B cell (primary cell): ENCODE measurements around the gene CHCHD4. TPM values are rescaled to one million over a fixed set of nuclear protein-coding genes. Genes with fewer than 3 reads are reported as not detected.

Source experiments
- ATAC-seq: fragments of 200-7000 bp; cut with Tn5 transposase; one replicate; pipeline ENCODE4 v1.10.0; 2021; ENCODE audit warnings: low read depth, mild to moderate bottlenecking, moderate number of reproducible peaks, moderate library complexity
- CTCF ChIA-PET: fragments of 350-600 bp; sonication (Branson Sonifier 250); formaldehyde crosslinking; loops from one replicate; lab custom pipeline; 2021; ENCODE audit warnings: antibody characterized with exemption, inconsistent platforms; lab: Charles Lee
- POLR2A ChIA-PET: fragments of 350-600 bp; sonication (Branson Sonifier 250); formaldehyde crosslinking; loops from one replicate; lab custom pipeline; 2021; ENCODE audit warnings: antibody characterized with exemption; lab: Charles Lee
- DNase-seq: peaks from one replicate; pipeline ENCODE4 v3.0.0; 2013
- H2AFZ ChIP-seq: 2 replicates; pipeline ENCODE4 v1.6.1; 2012; ENCODE audit warnings: mild to moderate bottlenecking, low read depth, low read length; ENCODE audit not compliant: insufficient read depth, poor library complexity, severe bottlenecking
- H3K27ac ChIP-seq, 2 donors: 1 replicate in 1 of 2; 2 replicates in 1 of 2; pipeline ENCODE4 v1.5.1; 2012 to 2013; ENCODE audit warnings: low read length in 2 of 2, mild to moderate bottlenecking in 2 of 2, moderate library complexity in 1 of 2
- H3K27me3 ChIP-seq, 4 experiments: fragments of 200-600 bp in 1 of 4; sonication (generic) in 1 of 4; replicated peaks in 1 of 4; 1 replicate in 2 of 4; 2 replicates in 2 of 4; pipeline versions ENCODE4 v1.6.1 to v1.7.0; 2013 to 2016; ENCODE audit warnings: low read length in 3 of 4, mild to moderate bottlenecking in 2 of 4, mixed read lengths in 1 of 4, moderate library complexity in 1 of 4; ENCODE audit not compliant: insufficient read depth in 4 of 4, control insufficient read depth in 3 of 4; ENCODE audit errors: control extremely low read depth in 1 of 4
- H3K36me3 ChIP-seq, 2 experiments: replicated peaks in 1 of 2; 1 replicate in 1 of 2; 2 replicates in 1 of 2; pipeline versions ENCODE4 v1.6.1 to v1.7.1; 2013; ENCODE audit warnings: low read length in 1 of 2; ENCODE audit not compliant: insufficient read depth in 2 of 2, control insufficient read depth in 1 of 2; ENCODE audit errors: control extremely low read depth in 1 of 2, extremely low read depth in 1 of 2
- H3K4me1 ChIP-seq, 2 donors: fragments of 200-600 bp in 1 of 2; sonication (generic) in 1 of 2; 1 replicate in 1 of 2; 2 replicates in 1 of 2; pipeline versions ENCODE4 v1.5.1 to v1.6.1; 2013 to 2017; ENCODE audit warnings: low read length in 2 of 2; ENCODE audit not compliant: control insufficient read depth in 2 of 2, insufficient read depth in 2 of 2
- H3K4me2 ChIP-seq: replicated peaks from 2 replicates; pipeline ENCODE3; 2012; ENCODE audit warnings: mild to moderate bottlenecking, low read depth, low read length; ENCODE audit not compliant: poor library complexity, severe bottlenecking
- H3K4me3 ChIP-seq, 5 experiments: fragments of 200-600 bp in 1 of 5; sonication (generic) in 1 of 5; 1 replicate in 3 of 5; 2 replicates in 2 of 5; pipeline versions ENCODE4 v1.5.1 to v1.7.0; 2011 to 2016; ENCODE audit warnings: low read length in 4 of 5, mild to moderate bottlenecking in 4 of 5, low read depth in 2 of 5, control low read depth in 1 of 5, moderate library complexity in 1 of 5; ENCODE audit not compliant: insufficient read depth in 1 of 5; ENCODE audit errors: control extremely low read depth in 1 of 5, extremely low read depth in 1 of 5
- H3K79me2 ChIP-seq: fragments of 200-600 bp; sonication (generic); one replicate; pipeline ENCODE4 v1.6.0; 2016; ENCODE audit warnings: low read length; ENCODE audit not compliant: control insufficient read depth, insufficient read depth
- H3K9ac ChIP-seq: fragments of 200-600 bp; sonication (generic); 2 replicates; pipeline ENCODE4 v1.6.1; 2017; ENCODE audit warnings: mild to moderate bottlenecking, low read length, moderate library complexity
- H3K9me3 ChIP-seq, 3 donors: one replicate each; pipeline versions ENCODE4 v1.6.1 to v1.7.1; 2013; ENCODE audit warnings: low read length in 2 of 3; ENCODE audit not compliant: control insufficient read depth in 2 of 3, insufficient read depth in 1 of 3; ENCODE audit errors: control extremely low read depth in 1 of 3
- H4K20me1 ChIP-seq: 2 replicates; pipeline ENCODE4 v1.6.0; 2012; ENCODE audit warnings: mild to moderate bottlenecking, low read length; ENCODE audit not compliant: insufficient read depth, control insufficient read depth, poor library complexity, severe bottlenecking
- H3K27ac Mint-ChIP-seq: one replicate; pipeline ENCODE4 v1.8.0; 2021; ENCODE audit warnings: mixed read lengths
- H3K27me3 Mint-ChIP-seq: one replicate; pipeline ENCODE4 v1.8.0; 2021; ENCODE audit warnings: mixed read lengths
- H3K4me1 Mint-ChIP-seq: one replicate; pipeline ENCODE4 v1.8.0; 2021; ENCODE audit warnings: mixed read lengths
- H3K4me3 Mint-ChIP-seq: one replicate; pipeline ENCODE4 v1.8.0; 2021; ENCODE audit warnings: mixed read lengths
- H3K9me3 Mint-ChIP-seq: one replicate; pipeline ENCODE4 v1.8.0; 2022; ENCODE audit warnings: mixed read lengths; ENCODE audit not compliant: insufficient read depth
- EZH2 ChIP-seq: IDR thresholded peaks from 2 replicates; pipeline ENCODE4 v1.6.1; 2012; ENCODE audit warnings: borderline replicate concordance, low read depth, mild to moderate bottlenecking, moderate library complexity, low read length; ENCODE audit not compliant: insufficient read depth, poor library complexity, severe bottlenecking
- WGBS: methylation state at CpG from one replicate; pipeline ENCODE4 v1.1.5; 2013; ENCODE audit warnings: missing lambda C conversion rate; ENCODE audit not compliant: insufficient coverage; 5-methylcytosine and 5-hydroxymethylcytosine counted together
- intact Hi-C: fragments of 100-400 bp; cut with micrococcal nuclease; formaldehyde crosslinking; loops from one replicate; pipeline ENCODE4 v1.10.0; 2022
- polyA plus RNA-seq: library from polyadenylated mRNA; depleted of rRNA; stranded (reverse); fragments of >200 nt; gene quantifications from 2 replicates; pipeline ENCODE4 v1.2.3, GENCODE V29; 2012
- total RNA-seq, 2 donors: library from RNA; stranded (reverse); fragments of 120-200 nt in 1 of 2; gene quantifications; 1 replicate in 1 of 2; 2 replicates in 1 of 2; pipeline versions ENCODE4 v1.2.3 to v1.2.4, GENCODE V29; 2013 to 2022
- TF ChIP-seq, protein P1 (sequence below): fragments of 200-600 bp; IDR thresholded peaks from one replicate; pipeline ENCODE4 v1.8.0; 2022; ENCODE audit warnings: antibody characterized with exemption, mild to moderate bottlenecking

Gene CHCHD4
- total and polyA plus RNA-seq, 2 donors (not counting 1 experiment from before 2014, with no cell fraction given): 3.7 to 8.0 TPM

GRCh38 chr3:14117468-14118399 is 6.9 kb downstream of the CHCHD4 start:
- Histone ChIP-seq H3K9ac (no peak overlapping the region), H2AFZ (no peak overlapping the region), H3K4me3 (no peak overlapping the region), H3K79me2 (peaks cover 29% of the 10 kb centered on the region), H3K27me3 (no peaks in the 10 kb centered on the region), H3K4me1 (no peaks in the 10 kb centered on the region), H3K9me3 (no peaks in the 10 kb centered on the region), H3K4me2 (no peak overlapping the region), H3K27ac (no peak overlapping the region), H4K20me1 (no peaks in the 10 kb centered on the region), H3K36me3 (peaks cover 3 to 49% of the 10 kb centered on the region in 2 experiments)
- CTCF ChIA-PET: no interaction called here
- no peak for DNase-seq
- Mint-ChIP-seq H3K9me3 (no peaks in the 10 kb centered on the region), H3K4me1 (peaks cover 7% of the 10 kb centered on the region), H3K27ac (no peak overlapping the region), H3K4me3 (no peak overlapping the region), H3K27me3 (no peaks in the 10 kb centered on the region)
- POLR2A ChIA-PET: no interaction called here
- intact Hi-C loops: no loop called here
- 100% methylated on average over 5 of the region's 10 CpGs for WGBS
- ATAC-seq: no peak
- TF ChIP-seq, protein P1, sequence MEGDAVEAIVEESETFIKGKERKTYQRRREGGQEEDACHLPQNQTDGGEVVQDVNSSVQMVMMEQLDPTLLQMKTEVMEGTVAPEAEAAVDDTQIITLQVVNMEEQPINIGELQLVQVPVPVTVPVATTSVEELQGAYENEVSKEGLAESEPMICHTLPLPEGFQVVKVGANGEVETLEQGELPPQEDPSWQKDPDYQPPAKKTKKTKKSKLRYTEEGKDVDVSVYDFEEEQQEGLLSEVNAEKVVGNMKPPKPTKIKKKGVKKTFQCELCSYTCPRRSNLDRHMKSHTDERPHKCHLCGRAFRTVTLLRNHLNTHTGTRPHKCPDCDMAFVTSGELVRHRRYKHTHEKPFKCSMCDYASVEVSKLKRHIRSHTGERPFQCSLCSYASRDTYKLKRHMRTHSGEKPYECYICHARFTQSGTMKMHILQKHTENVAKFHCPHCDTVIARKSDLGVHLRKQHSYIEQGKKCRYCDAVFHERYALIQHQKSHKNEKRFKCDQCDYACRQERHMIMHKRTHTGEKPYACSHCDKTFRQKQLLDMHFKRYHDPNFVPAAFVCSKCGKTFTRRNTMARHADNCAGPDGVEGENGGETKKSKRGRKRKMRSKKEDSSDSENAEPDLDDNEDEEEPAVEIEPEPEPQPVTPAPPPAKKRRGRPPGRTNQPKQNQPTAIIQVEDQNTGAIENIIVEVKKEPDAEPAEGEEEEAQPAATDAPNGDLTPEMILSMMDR: no peak
- TF ChIP-seq EZH2: no peak

DNA sequence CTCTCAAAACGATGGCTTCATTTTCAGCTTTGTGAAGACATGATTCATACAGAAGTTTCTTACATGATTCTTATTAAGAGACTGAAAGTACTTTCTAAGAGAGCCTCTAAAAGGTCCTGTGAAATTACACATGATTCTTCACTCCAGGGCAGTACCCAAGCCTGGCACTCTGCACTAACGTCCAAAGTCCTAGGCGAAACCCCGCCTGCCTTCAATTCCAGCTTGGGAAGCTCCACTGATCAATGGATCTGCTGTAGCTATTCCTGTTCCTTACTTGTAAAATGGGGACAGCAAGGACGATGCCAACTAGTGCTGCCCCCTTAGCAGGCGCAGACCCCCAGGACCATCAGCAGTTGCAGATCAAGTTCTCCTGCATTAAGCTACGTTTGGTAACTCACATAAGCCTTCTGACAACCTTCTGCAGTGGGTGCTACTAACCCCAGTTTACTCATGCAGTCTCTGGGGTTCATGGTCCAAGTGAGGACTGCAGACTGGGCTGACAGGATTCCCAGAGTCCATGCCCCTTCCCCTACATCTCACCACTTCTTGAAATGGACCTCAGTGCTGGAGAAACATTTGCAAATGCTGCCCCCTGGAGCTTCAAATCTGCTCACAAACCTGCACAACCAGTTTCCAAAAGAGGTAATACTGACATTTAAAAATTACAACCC is 10.6 kb downstream of the CHCHD4 start:
- no peaks in the 10 kb centered on the region for H3K9me3 ChIP-seq
- H2AFZ ChIP-seq: no peak overlapping the region
- Mint-ChIP-seq H3K4me3 (no peak overlapping the region), H3K27ac (no peak overlapping the region), H3K4me1 (no peaks in the 10 kb centered on the region), H3K9me3 (no peaks in the 10 kb centered on the region), H3K27me3 (no peaks in the 10 kb centered on the region)
- no peak overlapping the region for H3K4me3 ChIP-seq
- peaks cover 7 to 56% of the 10 kb centered on the region in 2 experiments for H3K36me3 ChIP-seq
- TF ChIP-seq, protein P1: no peak
- TF ChIP-seq EZH2: no peak
- no peaks in the 10 kb centered on the region for H4K20me1 ChIP-seq
- ChIA-PET POLR2A (no interaction called here), CTCF (no interaction called here)
- H3K27me3 ChIP-seq: no peaks in the 10 kb centered on the region
- no peak overlapping the region for H3K4me2 ChIP-seq
- H3K9ac ChIP-seq: no peak overlapping the region
- DNase-seq: no peak
- ATAC-seq: no peak
- intact Hi-C loops: no loop called here
- no peak overlapping the region for H3K27ac ChIP-seq
- H3K79me2 ChIP-seq: peaks cover 4% of the 10 kb centered on the region
- WGBS: 94% methylated on average over 6 of the region's 7 CpGs
- no peaks in the 10 kb centered on the region for H3K4me1 ChIP-seq
